Activated naive CD4-positive, alpha-beta T cell treated with anti-CD3 and anti-CD28 coated beads, Interleukin-2, amount 50 U/mL, for 16 hours (primary cell): ENCODE data around the gene NRXN2.

Experiments
- DNase-seq: peaks from one replicate; pipeline ENCODE4 v3.0.0-alpha.2; 2020

NRXN2 gene

GRCh38 chr11:64643920-64644646 is 78.9 kb downstream of the NRXN2 start:
- no peak for DNase-seq

GRCh38 chr11:64643256-64643881 is 79.6 kb downstream of the NRXN2 start:
- DNase-seq = no peak

- no peak for DNase-seq
Measured at GRCh38 chr11:64642871-64643255, 80.1 kb downstream of the NRXN2 start.

GRCh38 chr11:64642418-64642735 is 80.6 kb downstream of the NRXN2 start:
- no peak for DNase-seq

GRCh38 chr11:64641596-64642417 is 81.2 kb downstream of the NRXN2 start:
- DNase-seq = no peak

- DNase-seq = no peak
Measured at GRCh38 chr11:64639885-64640284, 83.1 kb downstream of the NRXN2 start.

GRCh38 chr11:64638829-64639228 is 84.2 kb downstream of the NRXN2 start:
- no peak for DNase-seq

- DNase-seq = no peak
Measured at GRCh38 chr11:64638018-64638665, 84.9 kb downstream of the NRXN2 start.

- DNase-seq = no peak
Measured at GRCh38 chr11:64637334-64638017, 85.5 kb downstream of the NRXN2 start.

- DNase-seq = no peak
Measured at GRCh38 chr11:64633555-64634159, 89.3 kb downstream of the NRXN2 start.

- no peak for DNase-seq
Measured at GRCh38 chr11:64632654-64633053, 90.3 kb downstream of the NRXN2 start.

- no peak for DNase-seq
Measured at GRCh38 chr11:64632237-64632636, 90.8 kb downstream of the NRXN2 start.

GRCh38 chr11:64631675-64632074 is 91.3 kb downstream of the NRXN2 start:
- DNase-seq = no peak

- DNase-seq = no peak
Measured at GRCh38 chr11:64629796-64630562, 93.0 kb downstream of the NRXN2 start.

GRCh38 chr11:64629103-64629502 is 93.9 kb downstream of the NRXN2 start:
- DNase-seq = no peak

- DNase-seq = no peak
Measured at GRCh38 chr11:64628596-64628995, 94.4 kb downstream of the NRXN2 start.

- no peak for DNase-seq
Measured at GRCh38 chr11:64627371-64627770, 95.6 kb downstream of the NRXN2 start.

- DNase-seq = no peak
Measured at GRCh38 chr11:64626637-64627036, 96.4 kb downstream of the NRXN2 start.

- no peak for DNase-seq
Measured at GRCh38 chr11:64624883-64625481, 98.0 kb downstream of the NRXN2 start.

GRCh38 chr11:64622681-64623080 is 100.3 kb downstream of the NRXN2 start:
- no peak for DNase-seq
